Lower lobe of right lung (tissue), 2 donors: Measurements from ENCODE around the gene GTPBP6. TPM values are rescaled to one million over a fixed set of nuclear protein-coding genes. Genes with fewer than 3 reads are reported as not detected.
"Not testable (repeated sequence)": the region's sequence is repeated elsewhere in the genome, so short reads cannot be mapped to it uniquely, and the experiment has no call there.

ENCODE experiments used
- ATAC-seq, 2 donors: fragments of 200-7000 bp; cut with Tn5 transposase; one replicate each; pipeline ENCODE4 v1.9.1; 2020 to 2022; ENCODE audit warnings: mild to moderate bottlenecking in 2 of 2, moderate library complexity in 2 of 2
- DNase-seq: peaks from one replicate; pipeline ENCODE4 v3.0.0-alpha.2; 2020
- H3K27ac ChIP-seq: fragments of 200-600 bp; one replicate; pipeline ENCODE4 v1.8.0; 2022
- H3K27me3 ChIP-seq: fragments of 200-600 bp; one replicate; pipeline ENCODE4 v1.8.0; 2022; ENCODE audit warnings: low read depth
- H3K36me3 ChIP-seq: fragments of 200-600 bp; one replicate; pipeline ENCODE4 v1.8.0; 2022; ENCODE audit warnings: mild to moderate bottlenecking
- H3K4me1 ChIP-seq: fragments of 200-600 bp; one replicate; pipeline ENCODE4 v1.8.0; 2022
- H3K4me3 ChIP-seq: fragments of 200-600 bp; one replicate; pipeline ENCODE4 v1.8.0; 2022; ENCODE audit warnings: mild to moderate bottlenecking
- H3K9me3 ChIP-seq: fragments of 200-600 bp; one replicate; pipeline ENCODE4 v1.8.0; 2022
- intact Hi-C: fragments of 100-400 bp; cut with DNase I; formaldehyde crosslinking; loops from one replicate; pipeline ENCODE4 v1.11.0; 2022
- total RNA-seq: library from RNA; stranded (reverse); fragmentation: NEBNext Ultra II Directional; extraction: Animal tissue kit (Norgen Biotek cat#: 25700); gene quantifications from one replicate; pipeline ENCODE4 v1.2.1, GENCODE V29; 2021
- TF ChIP-seq, protein P1 (sequence below): fragments of 200-600 bp; IDR thresholded peaks from one replicate; pipeline ENCODE4 v1.8.0; 2022; ENCODE audit warnings: antibody characterized with exemption, mild to moderate bottlenecking
- donor health status: DM: no; HTN: yes; CAD: no; lungs with severe emphysema.

The GTPBP6 gene
- total RNA-seq, 1 donor from 2014 or later = 47.1 TPM

DNA sequence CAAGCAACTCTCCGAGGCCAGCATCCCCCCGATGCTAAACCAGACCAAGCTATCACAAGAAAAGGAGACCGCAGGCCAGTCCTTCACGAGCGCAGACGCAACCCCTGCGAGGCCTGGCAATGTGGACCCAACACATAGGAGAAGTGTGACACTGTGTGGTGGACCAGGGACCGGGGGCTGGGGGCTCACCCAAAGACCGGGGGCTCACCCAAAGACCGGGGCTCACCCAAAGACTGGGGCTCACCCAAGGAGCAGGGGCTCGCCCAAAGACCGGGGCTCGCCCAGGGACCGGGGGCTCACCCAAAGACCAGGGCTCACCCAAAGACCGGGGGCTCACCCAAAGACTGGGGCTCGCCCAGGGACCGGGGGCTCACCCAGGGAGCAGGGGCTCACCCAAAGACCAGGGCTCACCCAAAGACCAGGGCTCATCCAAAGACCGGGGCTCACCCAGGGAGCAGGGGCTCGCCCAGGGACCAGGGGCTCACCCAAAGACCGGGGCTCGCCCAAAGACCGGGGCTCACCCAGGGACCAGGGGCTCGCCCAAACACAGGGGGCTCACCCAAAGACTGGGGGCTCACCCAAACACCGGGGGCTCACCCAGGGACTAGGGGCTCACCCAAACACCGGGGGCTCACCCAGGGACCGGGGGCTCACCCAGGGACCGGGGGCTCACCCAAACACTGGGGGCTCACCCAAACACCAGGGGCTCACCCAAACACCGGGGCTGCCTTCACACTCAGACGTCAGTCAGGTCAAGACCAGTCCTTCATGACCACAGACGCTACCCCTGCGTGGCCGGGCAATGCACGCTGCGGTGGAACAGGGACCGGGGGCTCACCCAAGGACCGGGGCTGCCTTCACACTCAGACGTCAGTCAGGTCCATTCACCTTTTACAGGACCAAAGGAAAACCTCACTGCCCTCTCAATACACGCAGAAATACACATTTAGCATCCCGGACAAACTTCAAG is 35.3 kb upstream of the GTPBP6 start:
- Histone ChIP-seq H3K36me3 (no peaks in the 10 kb centered on the region), H3K4me1 (no peaks in the 10 kb centered on the region), H3K27me3 (no peaks in the 10 kb centered on the region), H3K4me3 (no peak overlapping the region), H3K9me3 (peaks cover under 1% of the 10 kb centered on the region), H3K27ac (no peak overlapping the region)
- ATAC-seq = no peak
- peak; percentile 41 for DNase-seq
- TF ChIP-seq, protein P1, sequence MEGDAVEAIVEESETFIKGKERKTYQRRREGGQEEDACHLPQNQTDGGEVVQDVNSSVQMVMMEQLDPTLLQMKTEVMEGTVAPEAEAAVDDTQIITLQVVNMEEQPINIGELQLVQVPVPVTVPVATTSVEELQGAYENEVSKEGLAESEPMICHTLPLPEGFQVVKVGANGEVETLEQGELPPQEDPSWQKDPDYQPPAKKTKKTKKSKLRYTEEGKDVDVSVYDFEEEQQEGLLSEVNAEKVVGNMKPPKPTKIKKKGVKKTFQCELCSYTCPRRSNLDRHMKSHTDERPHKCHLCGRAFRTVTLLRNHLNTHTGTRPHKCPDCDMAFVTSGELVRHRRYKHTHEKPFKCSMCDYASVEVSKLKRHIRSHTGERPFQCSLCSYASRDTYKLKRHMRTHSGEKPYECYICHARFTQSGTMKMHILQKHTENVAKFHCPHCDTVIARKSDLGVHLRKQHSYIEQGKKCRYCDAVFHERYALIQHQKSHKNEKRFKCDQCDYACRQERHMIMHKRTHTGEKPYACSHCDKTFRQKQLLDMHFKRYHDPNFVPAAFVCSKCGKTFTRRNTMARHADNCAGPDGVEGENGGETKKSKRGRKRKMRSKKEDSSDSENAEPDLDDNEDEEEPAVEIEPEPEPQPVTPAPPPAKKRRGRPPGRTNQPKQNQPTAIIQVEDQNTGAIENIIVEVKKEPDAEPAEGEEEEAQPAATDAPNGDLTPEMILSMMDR = no peak
- intact Hi-C loops = no loop called here

DNA sequence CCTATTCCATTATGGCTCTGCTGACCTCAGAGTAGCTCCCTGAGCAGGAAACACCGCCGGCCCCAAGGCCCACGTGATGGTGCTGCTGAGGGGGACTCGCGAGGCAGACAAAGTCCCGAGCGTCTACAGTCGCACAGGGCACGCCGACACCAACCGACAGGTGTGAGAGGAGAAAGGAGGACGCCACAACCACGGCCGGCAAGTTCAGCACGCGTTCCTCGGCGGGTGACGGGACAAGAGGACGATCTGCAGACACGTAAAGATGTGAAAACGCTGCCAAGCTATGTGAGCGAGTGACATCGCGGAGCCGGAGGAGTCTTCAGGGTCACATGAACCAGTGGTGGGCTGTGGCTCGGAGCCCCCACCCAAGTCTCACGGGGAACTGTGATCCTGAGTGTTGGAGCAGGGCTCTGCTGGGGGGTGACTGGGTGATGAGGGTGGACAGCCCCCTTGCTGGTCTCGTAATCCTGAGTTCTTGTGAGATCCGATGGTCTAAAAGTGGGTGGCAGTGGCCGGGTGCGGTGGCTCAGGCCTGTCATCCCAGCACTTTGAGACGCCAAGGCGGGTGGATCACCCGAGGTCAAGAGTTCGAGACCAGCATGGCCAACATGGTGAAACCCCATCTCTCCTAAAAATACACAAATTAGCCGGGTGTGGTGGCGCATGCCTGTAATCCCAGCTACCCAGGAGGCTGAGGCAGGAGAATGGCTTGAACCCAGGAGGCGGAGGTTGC is 34.2 kb upstream of the GTPBP6 start:
- peak; percentile 26 for DNase-seq
- TF ChIP-seq, protein P1 = no peak
- ATAC-seq = no peak

DNA sequence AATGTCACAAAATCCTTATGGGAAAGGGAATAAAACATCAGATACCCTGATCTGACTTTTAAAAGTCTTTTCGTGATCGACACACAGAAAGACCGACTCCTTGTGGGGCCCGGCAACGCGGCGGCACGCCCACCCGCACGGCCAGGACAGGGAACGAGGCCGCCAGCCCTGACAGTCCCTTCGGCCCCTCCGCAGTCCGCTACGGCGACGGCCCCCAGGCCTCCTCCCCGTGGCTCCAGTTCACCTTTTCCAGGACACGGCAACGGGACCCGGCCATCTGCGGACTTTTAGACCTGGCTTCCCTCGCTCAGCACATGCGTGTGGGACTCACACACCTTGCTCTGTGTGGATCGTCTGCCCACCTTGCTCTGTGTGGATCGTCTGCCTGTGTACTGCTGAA is 33.6 kb upstream of the GTPBP6 start:
- Histone ChIP-seq H3K27ac (no peak overlapping the region), H3K9me3 (no peaks in the 10 kb centered on the region), H3K4me1 (no peaks in the 10 kb centered on the region), H3K36me3 (no peaks in the 10 kb centered on the region), H3K4me3 (no peak overlapping the region), H3K27me3 (no peaks in the 10 kb centered on the region)
- DNase-seq (peak; percentile 29), ATAC-seq (no peak)
- TF ChIP-seq, protein P1 = no peak
- intact Hi-C loops = no loop called here

More for the DNA sequence above, 34.2 kb upstream of the GTPBP6 start:
- Histone ChIP-seq H3K27me3 (no peaks in the 10 kb centered on the region), H3K4me3 (no peak overlapping the region), H3K27ac (no peak overlapping the region), H3K4me1 (no peaks in the 10 kb centered on the region), H3K9me3 (no peaks in the 10 kb centered on the region), H3K36me3 (no peaks in the 10 kb centered on the region)
- intact Hi-C loops = no loop called here

DNA sequence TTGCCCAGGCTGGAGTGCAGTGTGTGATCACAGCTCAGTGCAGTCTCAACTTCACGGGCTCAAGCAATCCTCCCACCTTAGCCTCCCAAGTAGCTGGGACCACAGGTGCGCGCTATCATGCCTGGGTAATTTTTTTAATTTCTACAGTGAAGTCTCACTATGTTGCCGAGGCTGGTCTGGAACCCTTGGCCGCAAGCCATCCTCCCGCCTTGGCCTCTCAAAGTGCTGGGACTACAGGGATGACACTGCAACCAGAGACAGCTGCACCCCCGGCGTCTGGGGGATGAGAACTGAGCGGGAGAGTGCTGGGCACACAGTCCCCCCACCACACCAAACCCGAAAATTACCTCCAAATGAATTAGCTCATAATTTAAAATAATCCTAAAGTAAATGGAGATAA is 33.1 kb upstream of the GTPBP6 start:
- Histone ChIP-seq H3K27ac (no peak overlapping the region), H3K27me3 (no peaks in the 10 kb centered on the region), H3K36me3 (no peaks in the 10 kb centered on the region), H3K4me1 (no peaks in the 10 kb centered on the region), H3K9me3 (no peaks in the 10 kb centered on the region), H3K4me3 (no peak overlapping the region)
- ATAC-seq (no peak), DNase-seq (no peak)
- TF ChIP-seq, protein P1 = no peak
- intact Hi-C loops = no loop called here

DNA sequence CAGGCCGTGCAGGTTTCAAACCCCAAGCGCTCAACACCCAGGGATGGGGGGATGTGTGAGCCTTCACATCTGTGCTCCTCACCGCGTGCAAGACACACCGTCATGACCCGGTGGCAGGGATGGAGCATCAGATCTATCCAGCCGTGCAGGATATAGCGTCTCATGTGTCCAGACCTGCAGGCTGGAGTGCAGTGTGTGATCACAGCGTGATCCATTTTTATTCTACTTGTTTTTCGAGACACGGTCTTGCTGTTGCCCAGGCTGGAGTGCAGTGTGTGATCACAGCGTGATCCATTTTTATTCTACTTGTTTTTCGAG is 32.7 kb upstream of the GTPBP6 start:
- H3K4me3 ChIP-seq, H3K9me3 ChIP-seq, H3K27ac ChIP-seq, H3K4me1 ChIP-seq, ATAC-seq, intact Hi-C loops, H3K36me3 ChIP-seq, H3K27me3 ChIP-seq: not testable (repeated sequence)
- DNase-seq = peak; percentile 38
